ENCODE data around the gene CIRBP. TPM values are rescaled to one million over a fixed set of nuclear protein-coding genes. Genes with fewer than 3 reads are reported as not detected.

Gene CIRBP
- total RNA-seq, 3 donors from 2014 or later, result 281 to 507 (median 300) TPM

DNA sequence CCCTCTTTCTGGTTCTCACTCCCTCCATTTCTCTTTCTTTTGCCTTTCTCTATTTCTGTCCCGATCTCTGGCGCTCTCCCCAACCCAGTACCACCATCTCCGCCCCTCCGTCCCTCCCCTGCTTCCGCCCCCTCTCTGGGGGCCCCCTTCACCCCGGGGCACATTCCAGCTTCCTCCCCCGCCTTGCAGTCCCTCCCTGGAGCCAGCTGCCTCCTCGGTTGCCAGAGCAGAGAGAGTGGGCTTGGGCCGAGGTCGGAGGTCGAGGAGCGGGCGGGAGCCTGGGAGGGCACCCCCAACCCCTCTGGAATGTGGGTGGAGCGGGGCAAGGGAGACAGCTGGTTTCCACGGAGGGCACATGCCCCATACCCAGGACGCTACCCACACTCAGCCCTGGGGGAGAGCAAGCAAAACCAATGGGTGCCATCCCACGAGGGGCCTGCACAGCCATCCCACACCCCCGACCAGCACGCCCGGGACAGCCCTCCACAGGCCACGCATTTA, 6.5 kb upstream of the CIRBP start:
- ATAC-seq, result no peak

DNA sequence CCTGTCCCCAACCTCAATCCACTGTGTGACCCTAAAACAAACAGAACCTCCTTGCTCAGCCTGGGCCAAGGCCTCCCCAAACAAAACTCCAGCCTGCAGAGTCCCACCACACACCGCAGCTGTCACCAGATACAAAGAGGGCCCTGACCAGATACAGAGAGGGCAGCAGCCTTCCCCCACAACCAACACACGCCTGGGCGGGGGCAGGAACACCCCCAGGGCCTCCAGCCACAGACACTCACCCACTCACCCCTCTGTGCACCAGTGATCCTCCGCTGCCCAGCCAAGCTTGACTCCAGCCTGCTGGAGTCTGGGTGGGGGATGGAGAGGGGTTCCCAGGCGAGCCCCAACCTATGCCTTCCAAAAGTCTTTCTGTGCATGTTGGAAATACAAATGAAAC, 5.9 kb upstream of the CIRBP start:
- Histone ChIP-seq H3K4me3 (no peak overlapping the region), H3K4me1 (ENCODE audit: low read depth) (peaks cover 72% of the 10 kb centered on the region), H3K36me3 (ENCODE audit: low read depth) (no peaks in the 10 kb centered on the region), H3K9me3 (no peaks in the 10 kb centered on the region)
- TF ChIP-seq, protein P1, sequence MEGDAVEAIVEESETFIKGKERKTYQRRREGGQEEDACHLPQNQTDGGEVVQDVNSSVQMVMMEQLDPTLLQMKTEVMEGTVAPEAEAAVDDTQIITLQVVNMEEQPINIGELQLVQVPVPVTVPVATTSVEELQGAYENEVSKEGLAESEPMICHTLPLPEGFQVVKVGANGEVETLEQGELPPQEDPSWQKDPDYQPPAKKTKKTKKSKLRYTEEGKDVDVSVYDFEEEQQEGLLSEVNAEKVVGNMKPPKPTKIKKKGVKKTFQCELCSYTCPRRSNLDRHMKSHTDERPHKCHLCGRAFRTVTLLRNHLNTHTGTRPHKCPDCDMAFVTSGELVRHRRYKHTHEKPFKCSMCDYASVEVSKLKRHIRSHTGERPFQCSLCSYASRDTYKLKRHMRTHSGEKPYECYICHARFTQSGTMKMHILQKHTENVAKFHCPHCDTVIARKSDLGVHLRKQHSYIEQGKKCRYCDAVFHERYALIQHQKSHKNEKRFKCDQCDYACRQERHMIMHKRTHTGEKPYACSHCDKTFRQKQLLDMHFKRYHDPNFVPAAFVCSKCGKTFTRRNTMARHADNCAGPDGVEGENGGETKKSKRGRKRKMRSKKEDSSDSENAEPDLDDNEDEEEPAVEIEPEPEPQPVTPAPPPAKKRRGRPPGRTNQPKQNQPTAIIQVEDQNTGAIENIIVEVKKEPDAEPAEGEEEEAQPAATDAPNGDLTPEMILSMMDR (IDR thresholded peaks at IDR 0.05), result no peak
- no peak for ATAC-seq
- intact Hi-C loops (cut with DNase I, micrococcal nuclease), result no loop called here
- DNase-seq, result peak in 1 of 3 donors; percentile 69

More for the DNA sequence above, 6.5 kb upstream of the CIRBP start:
- DNase-seq, result peak in 1 of 3 donors; percentile 81
- H3K9me3 ChIP-seq, result no peaks in the 10 kb centered on the region
- H3K36me3 ChIP-seq (ENCODE audit: low read depth), result no peaks in the 10 kb centered on the region
- TF ChIP-seq, protein P1 (IDR thresholded peaks at IDR 0.05), result no peak
- intact Hi-C loops (cut with DNase I, micrococcal nuclease), result no loop called here
- no peak overlapping the region for H3K4me3 ChIP-seq
- H3K4me1 ChIP-seq (ENCODE audit: low read depth), result peaks cover 72% of the 10 kb centered on the region

DNA sequence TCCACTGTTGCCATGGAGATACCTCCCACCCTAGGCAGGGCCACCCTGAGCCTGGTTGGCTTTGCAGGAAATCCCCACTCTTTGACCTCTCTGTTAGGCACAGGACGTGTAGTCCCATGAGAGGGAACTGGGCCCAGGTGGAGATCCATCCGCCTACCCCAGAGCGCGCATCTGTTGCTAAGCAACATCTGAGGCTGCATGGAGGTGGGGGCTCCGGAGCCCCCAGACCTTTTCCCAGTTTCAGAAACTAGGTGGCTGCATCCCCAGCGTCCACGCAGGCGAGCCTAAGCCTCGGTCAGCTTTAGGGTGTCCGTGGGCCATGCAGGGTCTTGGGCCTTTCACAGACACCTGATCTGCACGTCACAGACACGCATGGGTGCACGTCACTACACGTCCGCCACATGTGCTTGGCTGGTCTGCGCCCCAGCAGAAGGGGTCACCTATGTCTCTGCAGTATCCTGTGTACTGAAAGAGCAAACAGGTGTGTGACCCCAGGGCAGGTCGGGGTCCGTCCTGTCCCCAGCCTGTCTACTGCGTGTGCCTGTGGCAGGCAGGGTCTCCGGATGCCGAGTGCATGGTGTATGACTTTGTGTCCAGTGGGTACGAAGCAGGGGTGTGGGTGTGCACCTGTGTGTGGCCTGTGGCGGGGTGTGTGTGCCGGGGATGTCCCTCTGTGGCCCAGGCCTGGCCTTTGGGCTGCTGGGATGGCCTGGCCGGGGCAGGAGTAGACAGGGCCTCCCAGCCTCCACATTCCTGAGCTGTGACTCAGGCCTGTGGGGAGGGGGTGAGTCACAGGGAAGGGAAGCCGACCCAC, 4.1 kb upstream of the CIRBP start:
- peak; percentile 62 to 87 (median 78) for DNase-seq
- peak; percentile 1 for ATAC-seq
- Histone ChIP-seq H3K9me3 (no peaks in the 10 kb centered on the region), H3K36me3 (ENCODE audit: low read depth) (no peaks in the 10 kb centered on the region), H3K4me1 (ENCODE audit: low read depth) (peaks cover 62% of the 10 kb centered on the region), H3K4me3 (no peak overlapping the region)
- intact Hi-C loops (cut with DNase I, micrococcal nuclease), result no loop called here
- TF ChIP-seq, protein P1 (IDR thresholded peaks at IDR 0.05), result no peak

DNA sequence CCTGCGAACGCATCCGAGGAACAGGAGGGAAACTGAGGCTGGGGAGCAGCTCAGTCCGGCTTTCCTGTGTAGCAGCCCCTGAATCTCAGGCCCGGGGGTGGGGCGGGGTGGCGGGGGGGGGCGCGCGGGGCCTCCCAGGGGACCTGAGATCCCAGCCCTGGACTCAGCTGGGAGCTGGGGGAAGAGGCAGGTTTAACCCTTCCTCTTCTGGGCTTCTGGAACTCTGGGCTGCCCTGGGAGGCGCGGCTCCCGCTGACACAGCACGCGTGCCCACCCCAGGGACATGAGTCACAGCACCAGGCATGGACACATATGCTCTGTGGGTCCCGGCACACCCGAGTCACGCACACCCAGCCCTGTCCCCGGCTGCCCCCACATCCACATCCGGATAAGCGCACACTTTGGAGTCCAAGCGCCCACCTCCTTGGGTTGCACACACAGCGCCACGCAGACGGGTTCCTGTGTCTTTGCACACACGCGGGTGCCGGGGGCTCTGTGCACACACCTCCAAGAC, 3.5 kb upstream of the CIRBP start:
- Histone ChIP-seq H3K4me3 (no peak overlapping the region), H3K36me3 (ENCODE audit: low read depth) (no peaks in the 10 kb centered on the region), H3K9me3 (no peaks in the 10 kb centered on the region), H3K4me1 (ENCODE audit: low read depth) (peaks cover 63% of the 10 kb centered on the region)
- DNase-seq (peak; percentile 57 to 91 (median 75)), ATAC-seq (no peak)
- intact Hi-C loops (cut with DNase I, micrococcal nuclease), result loop anchor here in 1 of 2 donors (2.0 kb wide), 1 partner anchor 23 kb away; no protein-coding TSS in a partner anchor
- TF ChIP-seq, protein P1 (IDR thresholded peaks at IDR 0.05), result no peak

DNA sequence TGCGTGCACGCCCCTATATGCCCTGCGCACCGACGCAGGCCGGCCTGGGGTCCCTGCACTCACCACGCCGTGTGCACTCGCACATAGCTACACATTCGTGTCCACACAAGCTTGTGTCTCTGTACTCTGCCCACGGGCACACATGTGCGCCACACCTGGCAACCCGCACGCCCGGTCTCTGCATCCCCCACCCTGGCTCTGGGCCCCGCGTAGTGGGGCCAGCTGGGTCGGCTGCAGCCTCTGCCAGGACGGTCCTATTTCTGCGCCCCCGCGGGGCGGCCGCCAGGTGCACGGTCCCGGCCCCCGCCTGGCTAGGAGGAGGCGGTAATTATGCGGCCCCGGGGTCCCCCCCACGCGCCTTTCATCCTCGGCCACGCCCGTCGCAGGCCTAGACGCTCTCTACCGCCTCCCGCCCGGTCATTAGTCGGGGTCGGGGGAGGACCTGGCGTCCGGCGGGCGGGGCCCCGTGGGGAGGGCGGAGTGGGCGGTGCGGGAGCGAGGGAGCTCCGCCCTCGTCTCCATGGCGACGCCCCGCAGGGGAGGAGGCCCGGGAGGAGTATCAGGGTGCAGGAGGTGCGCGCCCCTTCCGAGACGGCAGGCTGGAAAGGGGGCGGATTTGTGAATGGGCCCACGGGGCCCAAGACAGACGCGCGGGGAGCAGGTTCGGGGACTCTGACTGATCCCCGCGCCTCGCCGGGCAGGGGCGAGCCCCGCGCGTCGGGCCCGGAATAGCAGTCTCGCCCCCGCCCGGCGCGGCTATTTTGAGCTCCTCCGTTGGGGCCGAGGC, 2.8 kb upstream of the CIRBP start:
- Histone ChIP-seq H3K4me1 (ENCODE audit: low read depth) (peaks cover 69% of the 10 kb centered on the region), H3K9me3 (no peaks in the 10 kb centered on the region), H3K4me3 (peak overlapping the region; percentile 13), H3K36me3 (ENCODE audit: low read depth) (no peaks in the 10 kb centered on the region)
- DNase-seq (peak; percentile 93 to 96 (median 96)), ATAC-seq (peak; percentile 59)
- TF ChIP-seq, protein P1 (IDR thresholded peaks at IDR 0.05), result no peak
- intact Hi-C loops (cut with DNase I, micrococcal nuclease), result loop anchor here in 1 of 2 donors (2.0 kb wide), 1 partner anchor 24 kb away; no protein-coding TSS in a partner anchor
